Ishikawa (cell line): Measurements from ENCODE around the gene SORT1.

Source experiments
- CEBPB ChIP-seq: IDR thresholded peaks from 2 replicates; pipeline ENCODE4 v1.6.1; 2012
- CREB1 ChIP-seq: IDR thresholded peaks from 2 replicates; pipeline ENCODE4 v1.6.1; 2012; ENCODE audit warnings: low read depth
- EGR1 ChIP-seq: IDR thresholded peaks from 2 replicates; pipeline ENCODE4 v1.6.1; 2012
- EP300 ChIP-seq: IDR thresholded peaks from 2 replicates; pipeline ENCODE4 v1.6.1; 2012; ENCODE audit warnings: borderline replicate concordance
- FOXM1 ChIP-seq: IDR thresholded peaks from 2 replicates; pipeline ENCODE4 v1.6.1; 2012; ENCODE audit warnings: low read depth, borderline replicate concordance
- MAX ChIP-seq: IDR thresholded peaks from 2 replicates; pipeline ENCODE4 v1.6.1; 2012
- RAD21 ChIP-seq: IDR thresholded peaks from 2 replicates; pipeline ENCODE4 v1.6.1; 2012; ENCODE audit warnings: low read depth
- REST ChIP-seq: IDR thresholded peaks from 2 replicates; pipeline ENCODE4 v1.6.1; 2012; ENCODE audit warnings: low read depth, mild to moderate bottlenecking
- TCF12 ChIP-seq: IDR thresholded peaks from 2 replicates; pipeline ENCODE4 v1.6.1; 2012; ENCODE audit warnings: low read depth
- TEAD4 ChIP-seq: IDR thresholded peaks from 2 replicates; pipeline ENCODE4 v1.6.1; 2012
- USF1 ChIP-seq: IDR thresholded peaks from 2 replicates; pipeline ENCODE4 v1.6.1; 2012
- YY1 ChIP-seq: IDR thresholded peaks from 2 replicates; pipeline ENCODE4 v1.6.1; 2012; ENCODE audit warnings: low read depth
- ZBTB7A ChIP-seq: IDR thresholded peaks from 2 replicates; pipeline ENCODE4 v1.6.1; 2012; ENCODE audit warnings: low read depth

- TF ChIP-seq RAD21, result no peak
- no peak for TF ChIP-seq REST
- TF ChIP-seq EGR1, result no peak
- TF ChIP-seq CREB1, result no peak
- no peak for TF ChIP-seq USF1
- no peak for TF ChIP-seq EP300
- no peak for TF ChIP-seq TCF12
- TF ChIP-seq TEAD4, result no peak
- no peak for TF ChIP-seq FOXM1
- no peak for TF ChIP-seq MAX
- no peak for TF ChIP-seq CEBPB
- no peak for TF ChIP-seq YY1
- TF ChIP-seq ZBTB7A, result no peak
These were observed 115.2 kb downstream of the SORT1 start for GRCh38 chr1:109282497-109282951.
